ENCODE measurements around the gene FBXL15.

The FBXL15 gene

GRCh38 chr10:102402512-102402896, 18.1 kb upstream of the FBXL15 start:
- FAIRE-seq (no peak), DNase-seq (ENCODE audit: insufficient read length, low spot score) (no peak)
- no peak for TF ChIP-seq CTCF (IDR thresholded peaks at IDR 0.05; ENCODE audit: insufficient read depth, missing control alignments)

GRCh38 chr10:102403115-102403514, 17.5 kb upstream of the FBXL15 start:
- FAIRE-seq, result no peak
- no peak for TF ChIP-seq CTCF (IDR thresholded peaks at IDR 0.05; ENCODE audit: insufficient read depth, missing control alignments)
- no peak for DNase-seq (ENCODE audit: insufficient read length, low spot score)

- TF ChIP-seq CTCF (IDR thresholded peaks at IDR 0.05; ENCODE audit: insufficient read depth, missing control alignments), result no peak
- FAIRE-seq (no peak), DNase-seq (ENCODE audit: insufficient read length, low spot score) (no peak)
These were observed 16.1 kb upstream of the FBXL15 start for GRCh38 chr10:102404361-102405107.

GRCh38 chr10:102405108-102405571, 15.5 kb upstream of the FBXL15 start:
- FAIRE-seq (no peak), DNase-seq (ENCODE audit: insufficient read length, low spot score) (no peak)
- no peak for TF ChIP-seq CTCF (IDR thresholded peaks at IDR 0.05; ENCODE audit: insufficient read depth, missing control alignments)

- DNase-seq (ENCODE audit: insufficient read length, low spot score) (no peak), FAIRE-seq (no peak)
- no peak for TF ChIP-seq CTCF (IDR thresholded peaks at IDR 0.05; ENCODE audit: insufficient read depth, missing control alignments)
These were observed 15.0 kb upstream of the FBXL15 start for GRCh38 chr10:102405632-102406031.

- FAIRE-seq (no peak), DNase-seq (ENCODE audit: insufficient read length, low spot score) (no peak)
- no peak for TF ChIP-seq CTCF (IDR thresholded peaks at IDR 0.05; ENCODE audit: insufficient read depth, missing control alignments)
These were observed 13.8 kb upstream of the FBXL15 start for GRCh38 chr10:102406815-102407214.

- TF ChIP-seq CTCF (IDR thresholded peaks at IDR 0.05; ENCODE audit: insufficient read depth, missing control alignments), result no peak
- FAIRE-seq (no peak), DNase-seq (ENCODE audit: insufficient read length, low spot score) (no peak)
These were observed 13.1 kb upstream of the FBXL15 start for GRCh38 chr10:102407425-102408130.

Data from D721Med (cell line).